ENCODE data around the gene TMEM200B.
"Not testable (repeated sequence)": the region's sequence is repeated elsewhere in the genome, so short reads cannot be mapped to it uniquely, and the experiment has no call there.

The TMEM200B gene

GRCh38 chr1:29133861-29134694 is 10.4 kb upstream of the TMEM200B start:
- FAIRE-seq: no peak

- FAIRE-seq: not testable (repeated sequence)
Measured at GRCh38 chr1:29131056-29131455, 7.4 kb upstream of the TMEM200B start.

GRCh38 chr1:29129916-29130315 is 6.2 kb upstream of the TMEM200B start:
- no peak for FAIRE-seq

GRCh38 chr1:29128739-29129138 is 5.0 kb upstream of the TMEM200B start:
- no peak for FAIRE-seq

- FAIRE-seq: no peak
Measured at GRCh38 chr1:29126198-29126597, 2.5 kb upstream of the TMEM200B start.

- no peak for FAIRE-seq
Measured at GRCh38 chr1:29125788-29126187, 2.1 kb upstream of the TMEM200B start.

GRCh38 chr1:29125237-29125641 is 1.5 kb upstream of the TMEM200B start:
- FAIRE-seq: no peak

- FAIRE-seq: no peak
Measured at GRCh38 chr1:29124366-29125236, 898 bp upstream of the TMEM200B start.

- no peak for FAIRE-seq
Measured at GRCh38 chr1:29123053-29123886, 433 bp downstream of the TMEM200B start.

GRCh38 chr1:29122682-29123052 is 1.0 kb downstream of the TMEM200B start:
- no peak for FAIRE-seq

- no peak for FAIRE-seq
Measured at GRCh38 chr1:29121936-29122681, 1.6 kb downstream of the TMEM200B start.

- FAIRE-seq: no peak
Measured at GRCh38 chr1:29121516-29121935, 2.2 kb downstream of the TMEM200B start.

- no peak for FAIRE-seq
Measured at GRCh38 chr1:29120947-29121485, 2.7 kb downstream of the TMEM200B start.

- no peak for FAIRE-seq
Measured at GRCh38 chr1:29120367-29120766, 3.3 kb downstream of the TMEM200B start.

- FAIRE-seq: no peak
Measured at GRCh38 chr1:29119121-29119929, 4.4 kb downstream of the TMEM200B start.

GRCh38 chr1:29117381-29117780 is 6.3 kb downstream of the TMEM200B start:
- FAIRE-seq: no peak

GRCh38 chr1:29114654-29115053 is 9.0 kb downstream of the TMEM200B start:
- no peak for FAIRE-seq

GRCh38 chr1:29113413-29114117 is 10.1 kb downstream of the TMEM200B start:
- no peak for FAIRE-seq

- no peak for FAIRE-seq
Measured at GRCh38 chr1:29112705-29113412, 10.8 kb downstream of the TMEM200B start.

- FAIRE-seq: not testable (repeated sequence)
Measured at GRCh38 chr1:29108041-29108440, 15.7 kb downstream of the TMEM200B start.

All from colon (tissue), 2 donors.